NCI-H460 (cell line): ENCODE results near the gene RNF123. TPM values are rescaled to one million over a fixed set of nuclear protein-coding genes. Genes with fewer than 3 reads are reported as not detected.
"Not testable (repeated sequence)": the region's sequence is repeated elsewhere in the genome, so short reads cannot be mapped to it uniquely, and the experiment has no call there.

Experiments
- DNase-seq: peaks from one replicate; pipeline ENCODE4 v3.0.0-alpha.2; 2016; ENCODE audit warnings: low read depth; ENCODE audit errors: extremely low read depth
- total RNA-seq: library from RNA; depleted of rRNA; stranded (reverse); fragments of >200 nt; shearing (Covaris generic); gene quantifications from 2 replicates; pipeline ENCODE4 v1.2.3, GENCODE V29; 2014

RNF123 gene
- total RNA-seq, 1 experiment from 2014 or later, result 18.2 TPM

GRCh38 chr3:49675912-49676311 is 13.4 kb upstream of the RNF123 start:
- DNase-seq, result no peak

GRCh38 chr3:49680493-49681231 is 8.7 kb upstream of the RNF123 start:
- DNase-seq, result no peak

- no peak for DNase-seq
Measured at GRCh38 chr3:49681232-49681522, 8.2 kb upstream of the RNF123 start.

GRCh38 chr3:49681543-49681942 is 7.8 kb upstream of the RNF123 start:
- no peak for DNase-seq

GRCh38 chr3:49683162-49683561 is 6.2 kb upstream of the RNF123 start:
- DNase-seq, result no peak

GRCh38 chr3:49684453-49684852 is 4.9 kb upstream of the RNF123 start:
- DNase-seq, result not testable (repeated sequence)

GRCh38 chr3:49685103-49685502 is 4.3 kb upstream of the RNF123 start:
- DNase-seq, result not testable (repeated sequence)

- not testable (repeated sequence) for DNase-seq
Measured at GRCh38 chr3:49685846-49686245, 3.5 kb upstream of the RNF123 start.

- DNase-seq, result not testable (repeated sequence)
Measured at GRCh38 chr3:49686346-49686745, 3.0 kb upstream of the RNF123 start.

GRCh38 chr3:49686769-49687423 is 2.5 kb upstream of the RNF123 start:
- DNase-seq, result not testable (repeated sequence)

- DNase-seq, result not testable (repeated sequence)
Measured at GRCh38 chr3:49687424-49687795, 1.9 kb upstream of the RNF123 start.

- DNase-seq, result not testable (repeated sequence)
Measured at GRCh38 chr3:49688338-49689045, 865 bp upstream of the RNF123 start.

GRCh38 chr3:49689908-49690624 is 709 bp downstream of the RNF123 start:
- DNase-seq, result not testable (repeated sequence)

- DNase-seq, result not testable (repeated sequence)
Measured at GRCh38 chr3:49690856-49691255, 1.5 kb downstream of the RNF123 start.

- DNase-seq, result not testable (repeated sequence)
Measured at GRCh38 chr3:49691481-49691880, 2.1 kb downstream of the RNF123 start.

GRCh38 chr3:49694409-49695070 is 5.2 kb downstream of the RNF123 start:
- DNase-seq, result not testable (repeated sequence)

GRCh38 chr3:49695350-49696015 is 6.1 kb downstream of the RNF123 start:
- DNase-seq, result not testable (repeated sequence)

GRCh38 chr3:49699281-49699979 is 10.1 kb downstream of the RNF123 start:
- DNase-seq, result no peak

GRCh38 chr3:49700014-49700413 is 10.7 kb downstream of the RNF123 start:
- DNase-seq, result no peak
